NCI-H345 (cell line): ENCODE results near the gene YBEY.

ENCODE experiments used
- DNase-seq: peaks from one replicate; lab custom pipeline; 2025; lab: John Stamatoyannopoulos, UW

Gene YBEY

GRCh38 chr21:46328151-46328550 lies 42.0 kb downstream of the YBEY start:
- DNase-seq: no peak

GRCh38 chr21:46329796-46330195 lies 43.7 kb downstream of the YBEY start:
- no peak for DNase-seq

- DNase-seq: no peak
These were observed 48.4 kb downstream of the YBEY start for GRCh38 chr21:46334351-46335140.

- DNase-seq: no peak
These were observed 50.5 kb downstream of the YBEY start for GRCh38 chr21:46336603-46337002.

- DNase-seq: no peak
These were observed 54.9 kb downstream of the YBEY start for GRCh38 chr21:46340998-46341397.

- no peak for DNase-seq
These were observed 58.2 kb downstream of the YBEY start for GRCh38 chr21:46344219-46344915.

GRCh38 chr21:46345861-46346260 lies 59.7 kb downstream of the YBEY start:
- no peak for DNase-seq

- no peak for DNase-seq
These were observed 60.4 kb downstream of the YBEY start for GRCh38 chr21:46346296-46347202.

GRCh38 chr21:46347203-46347550 lies 61.0 kb downstream of the YBEY start:
- DNase-seq: no peak
